HepG2 (cell line): ENCODE results near the gene NUDT17. TPM values are rescaled to one million over a fixed set of nuclear protein-coding genes. Genes with fewer than 3 reads are reported as not detected.

Experiments
- ATAC-seq: fragments of 200-7000 bp; cut with Tn5 transposase; 3 replicates; pipeline ENCODE4 v1.9.1; 2020; ENCODE audit warnings: mild to moderate bottlenecking, moderate library complexity
- BruUV-seq: library from RNA; stranded (reverse); fragments of 400-500 nt; replicated peaks from 2 replicates; lab custom pipeline; 2021; lab: Mats Ljungman, UMichigan
- CTCF ChIA-PET: fragments of 300-600 bp; formaldehyde crosslinking; extraction: SDS; loops from one replicate; lab custom pipeline; 2021; ENCODE audit warnings: low total read pairs, inconsistent platforms, low intra/inter-chr PET ratio; lab: Yijun Ruan, JAX
- POLR2A ChIA-PET: fragments of 350-600 bp; sonication (Branson Sonifier 250); formaldehyde crosslinking; loops from one replicate; lab custom pipeline; 2020; ENCODE audit warnings: antibody characterized with exemption, inconsistent platforms; lab: Yijun Ruan, JAX
- DNase-seq: peaks from one replicate; pipeline ENCODE4 v3.0.0-alpha.2; 2015; ENCODE audit warnings: low spot score
- FAIRE-seq: peaks from 3 replicates; lab custom pipeline; 2011; peaks lifted over from hg19 to GRCh38; lab: Jason Lieb, UNC
- H2AFZ ChIP-seq: one replicate; pipeline ENCODE4 v1.6.1; 2011; ENCODE audit warnings: low read length, inconsistent platforms
- H3K27ac ChIP-seq: fragments of 300-600 bp; 3 replicates; pipeline ENCODE4 v1.8.0; 2011; ENCODE audit warnings: mixed run types, mild to moderate bottlenecking, mixed read lengths, low read length, inconsistent platforms; ENCODE audit not compliant: insufficient read depth; ENCODE audit errors: extremely low read length
- H3K27me3 ChIP-seq, 2 experiments: fragments of 200-600 bp in 1 of 2; 2 replicates in 1 of 2; 3 replicates in 1 of 2; pipeline versions ENCODE4 v1.6.0 to v1.8.0; 2011; ENCODE audit warnings: low read length in 2 of 2, mild to moderate bottlenecking in 2 of 2, moderate library complexity in 2 of 2, inconsistent platforms in 1 of 2; ENCODE audit not compliant: insufficient read depth in 2 of 2, control insufficient read depth in 1 of 2
- H3K36me3 ChIP-seq, 2 experiments: fragments of 200-600 bp in 1 of 2; replicated peaks in 1 of 2; 2 replicates in 1 of 2; 3 replicates in 1 of 2; pipeline versions ENCODE4 v1.5.1 to v1.8.0; 2011; ENCODE audit warnings: low read length in 2 of 2, inconsistent platforms in 1 of 2; ENCODE audit not compliant: insufficient read depth in 2 of 2, control insufficient read depth in 1 of 2
- H3K4me1 ChIP-seq: 2 replicates; pipeline ENCODE4 v1.5.1; 2012; ENCODE audit warnings: low read length, inconsistent platforms; ENCODE audit not compliant: insufficient read depth
- H3K4me2 ChIP-seq: 2 replicates; pipeline ENCODE4 v1.6.0; 2011; ENCODE audit warnings: low read depth, low read length, inconsistent platforms
- H3K4me3 ChIP-seq, 3 experiments: fragments of 200-600 bp in 1 of 3; sonication (generic), shearing (Covaris generic) in 1 of 3; replicated peaks in 1 of 3; 2 replicates each; pipeline ENCODE4 v1.5.1; 2011 to 2016; ENCODE audit warnings: low read length in 3 of 3, inconsistent platforms in 2 of 3, low read depth in 2 of 3, mild to moderate bottlenecking in 2 of 3, control low read depth in 1 of 3, mixed read lengths in 1 of 3; ENCODE audit not compliant: insufficient read depth in 1 of 3
- H3K79me2 ChIP-seq: one replicate; pipeline ENCODE4 v1.6.1; 2011; ENCODE audit warnings: low read length, inconsistent platforms; ENCODE audit not compliant: insufficient read depth
- H3K9ac ChIP-seq: 2 replicates; pipeline ENCODE4 v1.6.0; 2011; ENCODE audit warnings: mild to moderate bottlenecking, low read depth, low read length, inconsistent platforms; ENCODE audit not compliant: insufficient read depth
- H3K9me3 ChIP-seq: 2 replicates; pipeline ENCODE4 v1.5.1; 2012; ENCODE audit warnings: mild to moderate bottlenecking, low read length
- H4K20me1 ChIP-seq: 2 replicates; pipeline ENCODE4 v1.6.0; 2011; ENCODE audit warnings: inconsistent platforms, mild to moderate bottlenecking, low read length, moderate library complexity; ENCODE audit not compliant: insufficient read depth
- AKAP8 ChIP-seq: sonication (generic); formaldehyde crosslinking; IDR thresholded peaks from 2 replicates; pipeline ENCODE4 v1.5.1; 2020; ENCODE audit warnings: mild to moderate bottlenecking, missing genetic modification reagents
- ATRX ChIP-seq: sonication (generic); formaldehyde crosslinking; IDR thresholded peaks from 2 replicates; pipeline ENCODE4 v1.4.0; 2020; ENCODE audit warnings: missing genetic modification reagents, borderline replicate concordance
- CEBPG ChIP-seq: IDR thresholded peaks from 2 replicates; pipeline ENCODE4 v1.6.1; 2016
- ELF1 ChIP-seq: sonication (generic); formaldehyde crosslinking; IDR thresholded peaks from 2 replicates; pipeline ENCODE4 v1.4.0; 2020; ENCODE audit warnings: missing genetic modification reagents
- ERF ChIP-seq: IDR thresholded peaks from 2 replicates; pipeline ENCODE4 v1.6.1; 2018; ENCODE audit warnings: missing biosample characterization, missing genetic modification reagents
- JARID2 ChIP-seq: sonication (generic); formaldehyde crosslinking; IDR thresholded peaks from 2 replicates; pipeline ENCODE4 v1.8.1; 2023; ENCODE audit warnings: missing genetic modification reagents, inconsistent platforms; ENCODE audit not compliant: insufficient replicate concordance
- JDP2 ChIP-seq: sonication (generic); formaldehyde crosslinking; IDR thresholded peaks from 2 replicates; pipeline ENCODE4 v1.8.1; 2022; ENCODE audit warnings: missing genetic modification reagents, borderline replicate concordance
- MTERF4 ChIP-seq: sonication (generic); formaldehyde crosslinking; IDR thresholded peaks from 2 replicates; pipeline ENCODE4 v1.8.0; 2023; ENCODE audit warnings: mild to moderate bottlenecking, missing genetic modification reagents
- MXD4 ChIP-seq: IDR thresholded peaks from 2 replicates; pipeline ENCODE4 v1.6.1; 2016; ENCODE audit warnings: mild to moderate bottlenecking, missing biosample characterization, missing genetic modification reagents
- PTBP1 ChIP-seq: fragments of 200-400 bp; formaldehyde crosslinking; IDR thresholded peaks from 2 replicates; pipeline ENCODE4 v1.6.1; 2018; ENCODE audit warnings: low read length, low read depth; ENCODE audit not compliant: poor library complexity, severe bottlenecking
- RERE ChIP-seq: IDR thresholded peaks from 2 replicates; pipeline ENCODE4 v1.6.1; 2016; ENCODE audit warnings: low read depth, missing genetic modification reagents, missing compliant biosample characterization
- RORA ChIP-seq: sonication (generic); formaldehyde crosslinking; IDR thresholded peaks from 2 replicates; pipeline ENCODE4 v1.5.0; 2020; ENCODE audit warnings: mild to moderate bottlenecking, missing genetic modification reagents, moderate library complexity
- SATB2 ChIP-seq: sonication (generic); formaldehyde crosslinking; IDR thresholded peaks from 2 replicates; pipeline ENCODE4 v1.5.0; 2020; ENCODE audit warnings: missing genetic modification reagents
- TFDP1 ChIP-seq: IDR thresholded peaks from 2 replicates; pipeline ENCODE4 v1.6.1; 2016; ENCODE audit warnings: missing compliant biosample characterization, missing genetic modification reagents, borderline replicate concordance
- ZNF446 ChIP-seq: sonication (generic); formaldehyde crosslinking; IDR thresholded peaks from 2 replicates; pipeline ENCODE4 v1.5.0; 2020; ENCODE audit warnings: mild to moderate bottlenecking, missing genetic modification reagents
- ZNF572 ChIP-seq: sonication (generic); formaldehyde crosslinking; IDR thresholded peaks from 2 replicates; pipeline ENCODE4 v1.5.1; 2020; ENCODE audit warnings: mild to moderate bottlenecking, missing genetic modification reagents
- ZNF772 ChIP-seq: sonication (generic); formaldehyde crosslinking; IDR thresholded peaks from 2 replicates; pipeline ENCODE4 v1.5.0; 2020; ENCODE audit warnings: mild to moderate bottlenecking, missing genetic modification reagents
- ZNF792 ChIP-seq: IDR thresholded peaks from 2 replicates; pipeline ENCODE4 v1.6.1; 2016
- WGBS: methylation state at CpG from one replicate; pipeline ENCODE4 v1.1.6; 2017; ENCODE audit warnings: low lambda C conversion rate; 5-methylcytosine and 5-hydroxymethylcytosine counted together
- in situ Hi-C: cut with HindIII; loops from 2 replicates; pipeline ENCODE4 v1.10.0; 2017; ENCODE audit warnings: low pct_unique_long_range_greater_than_20kb; ENCODE audit not compliant: extremely low pct_ligation_motif_present
- intact Hi-C: fragments of 100-400 bp; cut with micrococcal nuclease; formaldehyde crosslinking; loops from one replicate; pipeline ENCODE4 v1.10.0; 2022; ENCODE audit not compliant: unreplicated experiment
- polyA plus RNA-seq, 8 experiments: library from polyadenylated mRNA; depleted of rRNA in 3 of 8; stranded (reverse) in 7 of 8; unstranded in 1 of 8; fragments of >200 nt; fragmentation: Illumina TruSeq in 4 of 8; extraction: Trizol in 4 of 8; gene quantifications; 2 replicates each; pipeline versions ENCODE4 v1.2.1 to v1.2.3, GENCODE V29; 2011 to 2016; ENCODE audit warnings: low read depth in 4 of 8, missing spikeins in 1 of 8, mixed read lengths in 1 of 8; ENCODE audit not compliant: insufficient read depth in 1 of 8
- total RNA-seq, 5 experiments: library from RNA; depleted of rRNA; stranded (reverse); fragments of >200 nt; fragmentation: Illumina TruSeq; extraction: Trizol; gene quantifications; 2 replicates each; pipeline ENCODE4 v1.2.3, GENCODE V29; 2016; ENCODE audit warnings: low read depth in 1 of 5

The NUDT17 gene
- total and polyA plus RNA-seq, 2 of the 13 experiments (the other 11 are each of a cell fraction or from before 2014, with no cell fraction given): 2.6 to 5.8 TPM

GRCh38 chr1:145858901-145859490 lies 13.6 kb downstream of the NUDT17 start, which contains the start of gene PIAS3:
PIAS3 (minus strand) TSS chr1:145859081; CDS start chr1:145858990, 91 bp downstream.
- ATAC-seq (peak; percentile 92), DNase-seq (peak; percentile 76), FAIRE-seq (no peak)
- Histone ChIP-seq H3K4me3 (peak within 1 kb of the TSS; percentile 82 to 92 (median 87)), H3K27me3 (0 out of 5 replicates have a peak, but pooled peaks cover 0 to 3% of the 10 kb centered on the region in 2 experiments), H2AFZ (peak within 1 kb of the TSS; percentile 75), H3K9me3 (no peaks in the 10 kb centered on the region), H3K9ac (peak within 1 kb of the TSS; percentile 68), H3K4me2 (peak within 1 kb of the TSS; percentile 88), H3K4me1 (peaks cover 21% of the 10 kb centered on the region), H3K27ac (peak within 1 kb of the TSS; percentile 51), H3K79me2 (peaks cover 3% of the 10 kb centered on the region), H3K36me3 (peaks cover 4 to 20% of the 10 kb centered on the region in 2 experiments), H4K20me1 (no peaks in the 10 kb centered on the region)
- WGBS: 2% methylated on average over 10 of the region's 42 CpGs
- in situ Hi-C loops: no loop called here
- intact Hi-C loops: loop anchor here (5.0 kb wide), 2 partner anchors 33 to 103 kb away; partner anchors contain the start of genes ANKRD34A and POLR3GL
- TSS peak; percentile 49 for BruUV-seq
- ChIA-PET CTCF (interaction anchor here (0.8 kb wide), 1 partner anchor 13 kb away, joined by 3 read pairs; no protein-coding TSS in a partner anchor), POLR2A (interaction anchor here (0.6 to 2.6 kb wide), 17 partner anchors 9 to 578 kb away, joined by 3 to 44 read pairs (median 9); partner anchors contain the start of genes ANKRD34A, ANKRD35, LIX1L and NUDT17)
- TF ChIP-seq ZNF446 (CRISPR knock-in tag): 0 out of 2 replicates have a peak, but pooled peaks have one; percentile 44
- peak; percentile 40; the same call in 1 of the 2 replicates for TF ChIP-seq TFDP1 (CRISPR knock-in tag)
- no peak for TF ChIP-seq JDP2 (CRISPR knock-in tag)
- no peak for TF ChIP-seq JARID2 (CRISPR knock-in tag)
- TF ChIP-seq ERF (CRISPR knock-in tag): no peak
- TF ChIP-seq RERE (CRISPR knock-in tag): no peak
- TF ChIP-seq ELF1: 0 out of 2 replicates have a peak, but pooled peaks have one; percentile 23
- TF ChIP-seq ZNF772: no peak
- TF ChIP-seq ZNF792 (CRISPR knock-in tag): no peak
- 0 out of 2 replicates have a peak, but pooled peaks have one; percentile 48 for TF ChIP-seq SATB2 (CRISPR knock-in tag)
- 0 out of 2 replicates have a peak, but pooled peaks have one; percentile 8 for TF ChIP-seq AKAP8
- peak; percentile 39; the same call in 1 of the 2 replicates for TF ChIP-seq MXD4 (CRISPR knock-in tag)
- peak; percentile 33 for TF ChIP-seq ZNF572 (CRISPR knock-in tag)
- 0 out of 2 replicates have a peak, but pooled peaks have one; percentile 2 for TF ChIP-seq CEBPG (CRISPR knock-in tag)
- no peak for TF ChIP-seq PTBP1
- peak; percentile 67; the same call in 1 of the 2 replicates for TF ChIP-seq MTERF4
- TF ChIP-seq RORA: no peak
- TF ChIP-seq ATRX (CRISPR knock-in tag): no peak
